ENCODE measurements around the gene COL4A2.
A peak's percentile ranks its signal among the peaks of the same experiment; 100 is the strongest.

COL4A2 gene

DNA sequence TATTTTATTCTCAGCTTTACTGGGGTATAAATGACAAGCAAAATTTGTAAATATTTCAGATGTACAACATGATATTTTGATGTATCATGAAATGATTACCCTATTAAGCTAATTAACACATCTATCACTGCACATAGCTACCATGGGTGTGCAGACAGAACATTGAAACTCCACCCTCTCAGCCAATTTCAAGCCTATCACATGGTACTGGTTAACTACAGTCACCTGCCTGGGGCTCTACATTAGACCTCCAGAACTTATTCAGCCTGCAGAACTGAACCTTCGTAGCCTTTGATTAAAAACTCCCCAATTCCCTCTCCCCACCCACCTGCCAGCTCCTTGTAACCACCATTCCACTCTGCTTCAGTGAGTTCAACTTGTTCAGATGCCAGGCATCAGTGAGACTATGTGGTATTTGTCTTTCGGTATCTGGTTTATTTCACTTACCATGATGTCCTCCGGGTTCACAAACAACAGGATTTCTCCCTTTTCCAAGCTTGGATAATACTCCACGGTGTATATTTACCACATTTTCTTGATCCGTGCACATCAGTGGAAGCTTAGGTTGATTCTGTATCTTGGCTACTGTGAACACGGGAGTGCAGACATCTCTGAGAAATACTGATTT is 235.2 kb downstream of the COL4A2 start:
- Mint-ChIP-seq H3K4me3 (no peak overlapping the region), H3K4me1 (no peaks in the 10 kb centered on the region), H3K27ac (no peak overlapping the region), H3K36me3 (no peaks in the 10 kb centered on the region), H3K9me3 (peaks cover 2% of the 10 kb centered on the region)
- no peak for ATAC-seq
- DNase-seq (ENCODE audit: low spot score in 2 of 2): no peak

DNA sequence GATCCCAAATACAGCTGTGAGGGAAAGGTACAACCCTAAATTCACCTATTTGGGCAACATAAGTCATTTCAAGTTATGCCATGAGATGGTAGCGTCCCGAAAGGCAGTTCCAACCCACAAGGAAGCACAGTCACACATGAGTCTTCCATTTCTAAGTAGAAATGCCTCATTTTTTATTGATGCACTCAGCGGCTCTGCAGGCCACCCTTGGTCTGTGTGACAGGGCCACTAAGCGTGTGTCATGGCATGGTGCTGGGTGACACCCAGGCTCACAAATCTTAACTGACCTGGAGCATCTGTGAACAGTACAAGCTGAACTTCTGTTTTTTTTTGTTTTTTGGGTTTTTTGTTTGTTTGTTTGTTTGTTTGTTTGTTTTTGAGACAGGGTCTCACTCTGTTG is 239.3 kb downstream of the COL4A2 start:
- H3K27ac Mint-ChIP-seq: no peak overlapping the region
- DNase-seq (ENCODE audit: low spot score in 2 of 2): no peak
- peaks cover 6% of the 10 kb centered on the region for H3K4me1 Mint-ChIP-seq
- ATAC-seq: no peak
- H3K4me3 Mint-ChIP-seq: no peak overlapping the region
- H3K9me3 Mint-ChIP-seq: peaks cover 2% of the 10 kb centered on the region
- H3K36me3 Mint-ChIP-seq: no peaks in the 10 kb centered on the region

DNA sequence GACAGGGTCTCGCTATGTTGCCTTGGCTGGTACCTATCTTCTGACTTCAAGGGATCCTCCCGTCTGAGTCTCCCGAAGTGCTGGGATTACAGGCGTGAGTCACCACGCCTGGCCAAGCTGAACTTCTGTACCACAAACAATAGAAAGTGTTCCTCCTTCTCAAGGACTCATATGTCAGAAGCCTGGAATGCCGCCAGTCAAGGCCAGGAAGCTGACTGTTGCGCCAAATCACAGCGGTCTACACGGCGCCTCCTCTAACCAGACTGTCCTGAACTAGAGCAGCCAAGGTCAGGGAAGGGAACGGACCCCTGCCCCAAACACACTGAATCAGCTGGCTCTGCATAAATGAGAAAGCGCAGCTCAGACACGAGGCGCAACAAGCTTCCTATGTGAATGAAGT is 239.8 kb downstream of the COL4A2 start:
- H3K9me3 Mint-ChIP-seq: peaks cover 2% of the 10 kb centered on the region
- DNase-seq (ENCODE audit: low spot score in 2 of 2): no peak
- peaks cover 7% of the 10 kb centered on the region for H3K4me1 Mint-ChIP-seq
- H3K27ac Mint-ChIP-seq: no peak overlapping the region
- ATAC-seq: no peak
- no peaks in the 10 kb centered on the region for H3K36me3 Mint-ChIP-seq
- H3K4me3 Mint-ChIP-seq: no peak overlapping the region

DNA sequence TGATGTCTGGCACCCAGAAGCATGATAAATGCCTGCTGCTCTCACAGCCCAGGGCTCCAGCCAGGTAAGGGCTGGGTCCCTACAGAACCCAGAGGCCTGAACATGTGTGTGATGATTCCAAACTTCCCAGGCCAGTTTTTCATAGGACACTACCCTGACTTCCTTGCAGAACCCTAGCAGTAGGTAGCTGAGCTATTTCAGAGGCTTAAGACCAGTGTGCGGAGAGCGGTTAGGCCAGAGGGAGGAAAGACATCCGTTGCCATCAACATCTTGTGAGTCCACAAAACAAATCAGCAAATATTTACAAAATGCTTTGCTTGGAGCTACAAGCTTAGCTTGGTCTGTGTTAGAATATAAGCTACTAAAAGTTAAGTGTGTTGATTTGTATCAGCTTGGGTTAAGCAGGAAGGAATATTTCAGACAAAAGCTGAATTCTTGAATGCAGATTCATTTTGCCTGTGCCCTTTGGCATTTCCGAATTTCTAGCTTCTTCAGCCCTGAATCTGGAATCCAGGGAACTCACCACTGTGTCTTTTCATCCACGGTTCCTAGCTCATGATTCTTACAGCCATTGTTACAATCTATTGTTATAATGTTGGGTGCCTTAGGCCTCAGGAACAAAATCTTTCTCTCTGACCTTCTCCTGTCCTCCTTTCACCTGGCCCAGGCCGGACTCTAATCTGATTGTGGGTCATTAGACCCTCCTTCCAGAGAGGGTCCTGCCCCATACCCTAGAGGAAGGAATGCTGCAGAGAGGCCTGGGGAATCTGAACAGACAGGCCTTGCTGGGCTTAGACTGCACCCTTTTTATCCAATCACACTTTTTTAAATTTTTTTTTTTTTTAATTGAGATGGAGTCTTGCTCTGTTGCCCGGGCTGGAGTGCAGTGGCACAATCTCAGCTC is 242.1 kb downstream of the COL4A2 start:
- peaks cover 7% of the 10 kb centered on the region for H3K4me1 Mint-ChIP-seq
- H3K27ac Mint-ChIP-seq: no peak overlapping the region
- ATAC-seq (no peak), DNase-seq (ENCODE audit: low spot score in 2 of 2) (no peak)
- no peak overlapping the region for H3K4me3 Mint-ChIP-seq
- H3K9me3 Mint-ChIP-seq: peaks cover 2% of the 10 kb centered on the region
- H3K36me3 Mint-ChIP-seq: no peaks in the 10 kb centered on the region

DNA sequence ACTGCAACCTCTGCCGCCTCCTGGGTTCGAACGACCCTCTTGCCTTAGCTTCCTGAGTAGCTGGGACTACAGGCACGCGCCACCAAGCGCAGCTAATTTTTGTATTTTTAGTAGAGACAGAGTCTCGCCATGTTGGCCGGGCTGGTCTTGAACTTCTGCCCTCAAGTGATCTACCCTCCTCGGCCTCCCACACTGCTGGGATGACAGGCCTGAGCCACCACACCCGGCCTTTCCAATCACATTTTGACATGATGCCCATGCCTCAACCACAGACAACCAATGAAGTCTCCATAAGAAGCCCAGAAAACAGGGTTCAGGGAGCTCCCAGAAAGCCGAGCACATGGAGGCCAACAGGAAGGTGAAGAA is 242.7 kb downstream of the COL4A2 start:
- H3K36me3 Mint-ChIP-seq: no peaks in the 10 kb centered on the region
- DNase-seq (ENCODE audit: low spot score in 2 of 2): no peak

DNA sequence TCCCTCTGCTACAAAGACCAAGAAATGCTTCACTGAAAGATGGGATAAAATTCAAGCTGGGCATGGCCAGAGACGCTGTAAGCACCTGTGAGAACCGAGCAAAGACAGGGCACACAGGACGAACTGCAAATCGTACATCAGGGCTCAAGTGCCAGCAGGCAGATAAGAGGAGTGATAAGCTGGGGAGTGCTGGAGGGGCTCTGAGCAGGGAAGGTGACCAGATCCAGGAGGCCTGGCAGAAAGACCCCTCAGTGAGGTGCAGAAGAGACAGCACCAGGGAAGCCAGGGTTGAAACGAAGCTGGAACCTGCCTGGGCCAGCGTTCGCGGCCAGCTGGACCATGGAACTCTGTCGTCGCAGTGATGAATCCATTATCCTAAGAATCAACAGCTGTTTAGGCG is 244.2 kb downstream of the COL4A2 start:
- ATAC-seq: no peak
- no peak for DNase-seq (ENCODE audit: low spot score in 2 of 2)
- peaks cover 17% of the 10 kb centered on the region for H3K4me1 Mint-ChIP-seq
- no peak overlapping the region for H3K27ac Mint-ChIP-seq
- H3K9me3 Mint-ChIP-seq: no peaks in the 10 kb centered on the region
- H3K36me3 Mint-ChIP-seq: no peaks in the 10 kb centered on the region
- no peak overlapping the region for H3K4me3 Mint-ChIP-seq

More for the DNA sequence above, 242.7 kb downstream of the COL4A2 start:
- Mint-ChIP-seq H3K27ac (no peak overlapping the region), H3K4me3 (no peak overlapping the region), H3K4me1 (peaks cover 7% of the 10 kb centered on the region), H3K9me3 (peaks cover 2% of the 10 kb centered on the region)
- no peak for ATAC-seq

DNA sequence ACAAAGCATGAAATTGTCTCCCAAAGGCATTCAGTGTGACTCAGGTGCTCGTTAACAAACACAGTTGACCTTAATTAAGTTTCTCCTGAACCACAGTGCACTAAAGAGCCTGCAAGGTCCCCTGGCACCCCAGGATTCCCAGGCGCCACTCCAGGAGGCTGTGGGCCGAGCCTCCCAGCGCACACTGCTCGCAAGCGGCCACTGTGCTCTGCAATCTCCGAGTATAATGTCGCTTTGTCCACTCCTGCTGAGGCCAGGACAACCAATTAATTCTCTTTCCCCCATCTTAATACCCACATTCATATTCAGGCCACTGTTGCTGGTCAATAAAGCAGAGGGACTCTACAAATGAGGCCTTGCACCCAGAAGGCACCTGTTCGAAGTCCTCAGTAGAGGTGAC is 245.7 kb downstream of the COL4A2 start:
- no peak overlapping the region for H3K4me3 Mint-ChIP-seq
- no peak overlapping the region for H3K27ac Mint-ChIP-seq
- no peak for DNase-seq (ENCODE audit: low spot score in 2 of 2)
- no peaks in the 10 kb centered on the region for H3K9me3 Mint-ChIP-seq
- H3K4me1 Mint-ChIP-seq: peaks cover 17% of the 10 kb centered on the region
- no peaks in the 10 kb centered on the region for H3K36me3 Mint-ChIP-seq
- ATAC-seq: no peak

DNA sequence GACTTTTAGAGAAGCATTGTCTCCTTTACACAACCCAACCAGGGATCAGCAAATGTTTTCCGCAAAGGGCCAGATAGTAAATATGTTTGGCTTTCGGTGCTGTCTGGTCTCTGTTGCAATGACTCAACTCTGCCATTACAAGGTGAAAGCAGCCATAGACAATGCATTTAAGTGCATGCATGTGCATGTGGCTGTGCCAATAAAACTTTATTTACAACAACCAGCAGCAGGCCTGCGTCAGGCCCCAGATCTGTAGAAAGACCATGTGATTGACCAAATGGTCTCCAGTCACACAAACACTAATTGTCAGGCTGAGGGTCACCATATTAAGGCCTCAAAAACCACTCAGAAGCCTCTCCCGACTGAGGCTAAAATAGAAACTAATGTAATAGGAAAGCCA is 246.3 kb downstream of the COL4A2 start:
- Mint-ChIP-seq H3K4me1 (peaks cover 17% of the 10 kb centered on the region), H3K27ac (no peak overlapping the region), H3K9me3 (no peaks in the 10 kb centered on the region), H3K36me3 (no peaks in the 10 kb centered on the region), H3K4me3 (no peak overlapping the region)
- ATAC-seq (no peak), DNase-seq (ENCODE audit: low spot score in 2 of 2) (no peak)

DNA sequence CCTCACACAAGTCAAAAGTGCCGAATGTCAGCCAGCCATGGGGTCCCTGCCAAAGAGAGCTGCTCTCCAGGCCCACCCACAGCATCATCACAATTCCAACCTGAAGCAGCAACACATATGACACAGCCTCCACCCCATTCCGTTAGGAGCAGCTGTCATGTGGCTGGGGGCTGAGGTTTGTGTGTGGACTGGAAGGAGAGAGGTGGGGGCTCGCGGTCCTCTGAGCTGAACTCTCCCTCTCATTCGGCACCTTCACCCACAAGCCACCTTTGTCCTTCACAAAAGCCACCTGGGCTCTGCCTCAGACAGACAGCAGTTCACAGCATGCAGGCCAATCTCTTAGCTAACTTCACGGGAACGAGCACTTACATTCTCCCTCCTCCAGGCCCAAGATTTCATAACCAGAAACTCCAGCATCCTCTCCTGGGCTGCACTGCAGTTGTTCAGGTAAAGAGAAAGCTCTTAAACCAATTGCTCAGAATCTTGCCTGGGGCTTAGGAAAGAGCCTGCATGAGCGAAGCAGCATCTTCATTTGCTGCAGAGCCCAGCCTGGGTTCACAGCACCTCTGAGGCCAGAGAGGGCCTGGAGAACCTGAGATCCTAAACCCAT is 247.2 kb downstream of the COL4A2 start:
- Mint-ChIP-seq H3K36me3 (no peaks in the 10 kb centered on the region), H3K9me3 (no peaks in the 10 kb centered on the region), H3K27ac (no peak overlapping the region), H3K4me1 (peaks cover 17% of the 10 kb centered on the region), H3K4me3 (no peak overlapping the region)
- ATAC-seq (no peak), DNase-seq (ENCODE audit: low spot score in 2 of 2) (no peak)

DNA sequence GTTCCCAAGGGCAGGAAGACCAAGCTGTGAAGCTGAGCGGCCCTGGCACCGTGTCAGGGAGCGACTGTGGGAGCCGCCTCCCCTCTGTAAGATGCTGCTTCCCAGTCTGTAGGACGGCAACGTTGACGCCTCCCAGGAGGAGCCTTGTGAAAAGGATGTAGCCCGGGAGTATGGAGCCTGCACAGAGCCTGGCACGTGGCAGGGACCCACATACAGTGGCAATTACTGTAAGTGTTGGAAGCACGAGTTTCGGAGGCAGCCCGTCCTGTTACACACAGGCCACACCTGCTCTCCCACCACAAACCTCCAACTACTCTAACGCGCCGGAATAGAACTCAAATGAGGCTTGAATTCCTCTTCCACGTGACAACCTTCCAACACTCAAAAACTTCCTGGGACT is 247.9 kb downstream of the COL4A2 start:
- H3K9me3 Mint-ChIP-seq: no peaks in the 10 kb centered on the region
- no peak overlapping the region for H3K27ac Mint-ChIP-seq
- ATAC-seq: no peak
- H3K36me3 Mint-ChIP-seq: no peaks in the 10 kb centered on the region
- peaks cover 17% of the 10 kb centered on the region for H3K4me1 Mint-ChIP-seq
- no peak for DNase-seq (ENCODE audit: low spot score in 2 of 2)
- no peak overlapping the region for H3K4me3 Mint-ChIP-seq

DNA sequence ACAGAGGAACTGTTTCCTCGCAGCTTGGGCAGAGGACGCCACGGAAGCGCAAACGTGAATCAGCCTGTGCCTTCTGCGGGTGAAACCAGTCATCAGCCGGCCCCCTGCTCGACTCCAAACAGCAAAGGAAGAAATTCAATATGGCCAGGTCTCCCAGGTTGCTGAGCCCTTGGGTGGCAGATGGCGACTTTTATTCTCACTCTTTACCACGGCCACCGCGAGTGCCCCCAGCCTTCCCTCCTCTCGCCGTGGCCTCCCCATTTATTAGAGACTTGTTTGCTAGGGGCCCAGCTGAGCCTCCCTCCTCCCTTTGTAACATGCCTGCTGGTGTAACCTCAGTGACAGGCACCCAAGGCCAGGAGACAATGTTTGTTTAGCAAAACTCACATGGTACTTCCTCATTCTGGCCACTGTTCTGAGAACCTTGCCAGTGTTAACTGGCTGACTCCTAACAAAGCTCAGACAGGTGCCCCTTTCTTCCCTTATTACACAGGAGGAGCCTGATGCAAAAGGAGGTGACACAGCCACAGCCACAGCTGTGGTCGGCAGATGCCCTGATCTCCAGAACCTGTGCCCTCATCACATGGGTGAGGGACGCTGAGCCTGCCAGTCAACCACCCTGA is 248.6 kb downstream of the COL4A2 start:
- ATAC-seq (no peak), DNase-seq (ENCODE audit: low spot score in 2 of 2) (no peak)
- Mint-ChIP-seq H3K27ac (no peak overlapping the region), H3K9me3 (no peaks in the 10 kb centered on the region), H3K4me1 (peaks cover 22% of the 10 kb centered on the region), H3K36me3 (no peaks in the 10 kb centered on the region), H3K4me3 (no peak overlapping the region)

DNA sequence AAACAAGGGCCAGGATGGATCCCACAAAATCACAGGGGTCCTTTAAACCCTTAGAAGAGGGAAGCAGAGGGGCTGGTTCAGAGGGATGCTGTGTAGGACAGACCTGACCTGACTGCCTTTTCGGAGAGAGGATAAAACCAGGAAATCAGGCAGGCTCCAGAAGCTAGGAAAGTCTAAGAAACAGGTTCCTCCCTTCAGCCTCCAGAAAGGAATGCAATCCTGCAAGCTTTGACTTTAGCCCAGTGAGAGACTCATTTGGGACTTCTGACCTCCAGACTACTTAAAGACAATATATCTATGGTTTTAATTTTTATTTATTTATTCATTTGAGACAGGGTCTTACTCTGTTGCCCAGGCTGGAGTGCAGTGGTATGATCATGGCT is 249.1 kb downstream of the COL4A2 start:
- Mint-ChIP-seq H3K4me1 (peaks cover 22% of the 10 kb centered on the region), H3K9me3 (no peaks in the 10 kb centered on the region), H3K36me3 (no peaks in the 10 kb centered on the region), H3K4me3 (no peak overlapping the region), H3K27ac (no peak overlapping the region)
- DNase-seq (ENCODE audit: low spot score in 2 of 2): no peak
- ATAC-seq: no peak

DNA sequence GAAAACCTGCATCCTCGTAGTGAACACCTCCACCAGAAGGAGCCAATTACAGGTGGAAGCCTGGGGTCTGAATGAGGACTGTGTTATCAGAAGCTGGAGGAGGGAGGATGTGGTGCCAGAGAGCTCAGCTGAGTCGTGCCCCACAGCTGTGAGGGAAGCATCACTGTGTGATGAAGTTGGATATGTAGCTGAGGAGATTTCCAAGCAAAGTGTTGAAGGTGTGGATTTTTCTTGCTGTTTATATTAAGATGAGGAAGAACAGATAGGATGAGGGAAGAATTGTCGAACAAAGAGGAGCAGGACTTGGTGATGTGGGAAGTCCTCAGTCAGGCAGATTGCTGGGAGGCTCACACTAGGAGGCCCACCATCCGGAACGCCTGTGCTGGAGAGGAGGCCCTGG is 250.0 kb downstream of the COL4A2 start:
- H3K4me1 Mint-ChIP-seq: peaks cover 19% of the 10 kb centered on the region
- no peak overlapping the region for H3K27ac Mint-ChIP-seq
- DNase-seq (ENCODE audit: low spot score in 2 of 2): no peak
- no peaks in the 10 kb centered on the region for H3K9me3 Mint-ChIP-seq
- H3K36me3 Mint-ChIP-seq: no peaks in the 10 kb centered on the region
- no peak for ATAC-seq
- H3K4me3 Mint-ChIP-seq: no peak overlapping the region

DNA sequence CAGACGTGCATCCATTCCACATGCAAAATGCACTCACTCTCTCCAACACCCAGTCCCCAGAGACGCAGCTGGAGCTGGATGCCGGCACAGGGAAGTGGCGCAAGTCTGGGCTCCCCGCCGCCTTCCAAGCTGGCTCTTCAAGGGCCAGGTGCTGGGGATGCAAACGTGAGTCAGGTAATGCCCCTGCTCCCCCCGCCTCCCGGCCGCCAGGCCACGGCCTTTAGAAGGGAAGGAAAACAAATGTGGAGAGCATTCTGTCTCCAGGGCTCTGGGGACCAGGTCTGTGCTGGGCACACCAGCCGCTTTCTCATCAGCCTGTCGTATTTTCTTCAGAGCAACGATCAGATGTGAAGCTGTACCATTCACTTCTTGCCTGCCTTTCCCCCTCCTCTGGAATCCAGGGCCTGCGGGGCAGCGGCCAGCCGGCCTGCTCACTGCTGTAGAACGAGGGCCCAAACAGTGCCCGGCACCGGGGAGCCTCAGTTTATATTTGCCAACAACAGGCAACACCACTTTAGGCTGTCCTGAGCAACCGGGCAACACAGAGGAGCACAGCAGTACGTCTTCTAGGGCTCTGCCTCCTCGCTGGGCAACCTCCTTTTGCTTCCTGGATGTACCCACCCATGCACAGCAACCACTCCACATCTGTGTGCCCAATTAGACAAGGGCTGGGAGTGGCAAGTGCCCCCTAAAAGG is 250.7 kb downstream of the COL4A2 start:
- Mint-ChIP-seq H3K27ac (no peak overlapping the region), H3K4me3 (no peak overlapping the region), H3K9me3 (no peaks in the 10 kb centered on the region), H3K4me1 (peaks cover 23% of the 10 kb centered on the region), H3K36me3 (no peaks in the 10 kb centered on the region)
- ATAC-seq: no peak
- no peak for DNase-seq (ENCODE audit: low spot score in 2 of 2)

DNA sequence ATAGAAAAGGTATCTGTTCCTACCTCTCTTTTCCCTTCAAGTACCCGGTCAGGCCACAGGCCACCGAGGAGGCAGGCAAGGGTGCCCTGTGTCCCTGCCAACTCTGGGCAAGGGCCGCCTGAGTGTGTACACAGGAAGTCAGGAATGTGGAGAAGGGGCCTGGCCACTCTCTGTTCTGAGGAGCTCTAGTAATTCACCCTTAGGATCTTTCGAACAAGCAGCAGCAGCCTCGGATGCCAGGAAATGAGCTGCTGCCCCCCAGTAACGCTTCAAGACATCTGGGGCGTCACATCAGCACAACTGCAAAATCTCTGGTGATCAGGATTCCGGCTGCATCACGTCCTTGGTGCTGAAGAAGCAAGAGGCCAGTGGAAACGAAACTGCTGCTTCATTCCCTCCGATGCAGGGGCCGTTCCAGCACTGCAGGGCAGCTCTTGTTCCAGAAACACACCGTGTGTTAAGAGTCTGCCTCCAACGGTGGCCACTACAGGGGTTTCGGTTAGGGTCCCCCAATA is 252.4 kb downstream of the COL4A2 start:
- Mint-ChIP-seq H3K4me1 (peaks cover 26% of the 10 kb centered on the region), H3K27ac (no peak overlapping the region), H3K36me3 (no peaks in the 10 kb centered on the region), H3K9me3 (no peaks in the 10 kb centered on the region), H3K4me3 (peak overlapping the region; percentile 82)
- no peak for DNase-seq (ENCODE audit: low spot score in 2 of 2)
- ATAC-seq: no peak

All from stimulated activated effector memory CD8-positive, alpha-beta T cell treated with anti-CD3 and anti-CD28 coated beads, Interleukin-12 subunit alpha, Interleukin-12 subunit beta, amount 100 ng/mL, for 72 hours (primary cell).